ENCODE results near the gene CDKN2B-AS1.

GRCh38 chr9:22028394-22028793, 33.8 kb downstream of the CDKN2B-AS1 start:
- TF ChIP-seq GATA2 (IDR thresholded peaks at IDR 0.05; ENCODE audit: low read depth, low read length) (no peak), GATA3 (IDR thresholded peaks at IDR 0.05; ENCODE audit: low read depth, low read length) (no peak)
